HG03066 (cell line): ENCODE results near the gene FAM174B.
"Not testable (repeated sequence)": the region's sequence is repeated elsewhere in the genome, so short reads cannot be mapped to it uniquely, and the experiment has no call there.

ENCODE experiments used
- ATAC-seq: cut with Tn5 transposase; IDR thresholded peaks from one replicate; pipeline ENCODE4 v1.9.1; 2021; ENCODE audit warnings: low read depth; ENCODE audit not compliant: unreplicated experiment

FAM174B gene

GRCh38 chr15:92620991-92621390 is 34.6 kb downstream of the FAM174B start:
- ATAC-seq = no peak

GRCh38 chr15:92619145-92620101 is 36.2 kb downstream of the FAM174B start:
- ATAC-seq = no peak

- ATAC-seq = no peak
Measured at GRCh38 chr15:92617549-92618520, 37.7 kb downstream of the FAM174B start.

- ATAC-seq = no peak
Measured at GRCh38 chr15:92616621-92617548, 38.7 kb downstream of the FAM174B start.

GRCh38 chr15:92614791-92615785 is 40.5 kb downstream of the FAM174B start:
- ATAC-seq = no peak

GRCh38 chr15:92614301-92614700 is 41.3 kb downstream of the FAM174B start:
- no peak for ATAC-seq

GRCh38 chr15:92613841-92614240 is 41.7 kb downstream of the FAM174B start:
- no peak for ATAC-seq

- ATAC-seq = no peak
Measured at GRCh38 chr15:92612891-92613290, 42.7 kb downstream of the FAM174B start.

- ATAC-seq = no peak
Measured at GRCh38 chr15:92611995-92612745, 43.4 kb downstream of the FAM174B start.

GRCh38 chr15:92611150-92611549 is 44.4 kb downstream of the FAM174B start:
- no peak for ATAC-seq

- no peak for ATAC-seq
Measured at GRCh38 chr15:92610101-92610520, 45.5 kb downstream of the FAM174B start.

GRCh38 chr15:92608866-92609700 is 46.5 kb downstream of the FAM174B start:
- no peak for ATAC-seq

- not testable (repeated sequence) for ATAC-seq
Measured at GRCh38 chr15:92606836-92607150, 48.8 kb downstream of the FAM174B start.

GRCh38 chr15:92606126-92606835 is 49.3 kb downstream of the FAM174B start:
- ATAC-seq = no peak

- ATAC-seq = no peak
Measured at GRCh38 chr15:92605225-92605944, 50.2 kb downstream of the FAM174B start.
